ENCODE results near the gene CCDC27. TPM values are rescaled to one million over a fixed set of nuclear protein-coding genes. Genes with fewer than 3 reads are reported as not detected.
"Not testable (repeated sequence)": the region's sequence is repeated elsewhere in the genome, so short reads cannot be mapped to it uniquely, and the experiment has no call there.

Gene CCDC27
- total RNA-seq, 2 donors from 2014 or later = not detected

DNA sequence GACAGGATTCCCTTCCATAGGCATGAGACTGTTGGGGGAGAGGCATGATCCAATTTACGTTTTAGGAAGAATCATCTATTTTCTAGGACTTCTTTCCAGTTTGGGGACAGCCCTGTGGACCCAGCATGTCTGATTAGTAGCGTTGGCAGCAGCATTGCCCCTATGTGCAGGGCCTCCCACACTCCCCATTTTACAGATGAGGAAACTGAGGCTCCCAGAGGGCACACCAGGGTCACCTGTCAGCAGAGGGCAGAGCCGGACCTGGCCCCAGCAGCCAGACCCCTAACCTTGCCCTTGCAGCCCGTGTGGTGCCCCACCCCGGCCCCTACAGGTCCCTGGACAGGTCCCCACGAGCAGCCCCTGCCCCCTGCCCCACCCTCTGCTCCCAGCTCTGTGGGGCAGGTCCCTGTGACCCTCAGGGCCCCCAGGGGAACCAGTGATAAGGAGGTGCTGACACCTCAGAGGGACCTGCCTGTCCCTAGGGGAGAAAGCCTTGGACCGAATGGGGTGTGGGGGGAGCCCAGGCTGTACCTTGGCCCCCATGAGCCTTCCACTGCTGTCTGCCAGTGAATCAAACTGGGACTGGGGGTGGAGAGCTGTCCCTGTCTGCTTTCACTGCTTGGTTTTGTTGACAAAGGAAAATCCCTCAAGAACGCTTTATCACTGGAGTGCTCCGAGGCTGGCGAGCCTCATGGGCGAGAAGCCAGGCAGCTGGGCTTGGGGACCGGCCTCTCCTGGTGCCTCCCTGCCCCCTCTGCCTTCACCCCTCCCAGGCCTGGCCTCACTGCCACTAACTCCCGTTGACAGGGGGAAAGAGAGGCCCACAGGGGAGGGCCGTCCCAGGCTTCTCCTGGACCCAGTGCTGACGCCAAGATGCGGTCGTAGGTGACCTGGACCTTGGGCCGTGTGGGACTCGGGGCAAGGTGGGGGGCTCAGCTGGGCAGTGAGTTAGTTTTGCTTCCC is 39.4 kb upstream of the CCDC27 start:
- H3K9me3 ChIP-seq (ENCODE audit: control insufficient read depth, low read length, poor library complexity, severe bottlenecking) = no peaks in the 10 kb centered on the region
- Mint-ChIP-seq H3K36me3 (ENCODE audit: low read depth) (no peaks in the 10 kb centered on the region), H3K27ac (no peak overlapping the region), H3K4me3 (no peak overlapping the region), H3K4me1 (no peaks in the 10 kb centered on the region), H3K27me3 (peaks cover 31% of the 10 kb centered on the region)
- DNase-seq = no peak
- ATAC-seq = no peak

DNA sequence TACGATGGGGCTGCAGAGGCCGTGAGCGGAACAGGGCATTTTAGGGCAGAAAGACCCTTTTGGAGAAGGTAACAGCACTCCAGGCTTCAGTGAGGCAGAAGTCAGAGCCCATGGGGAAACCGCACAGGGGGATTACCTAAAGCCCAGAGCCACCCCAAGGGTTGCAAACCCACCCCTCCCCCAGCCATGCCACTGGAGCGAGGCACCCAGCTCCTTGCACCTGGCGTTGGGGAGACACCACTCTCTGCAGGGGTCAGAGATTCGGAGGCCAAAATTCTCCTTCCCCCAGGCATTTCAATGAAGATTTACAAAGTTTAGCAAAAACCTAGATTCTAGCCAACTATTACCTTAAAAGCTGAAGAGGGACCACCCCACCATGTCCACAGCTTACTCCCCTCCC is 38.4 kb upstream of the CCDC27 start:
- no peak for DNase-seq
- Mint-ChIP-seq H3K27me3 (peaks cover 26% of the 10 kb centered on the region), H3K27ac (no peak overlapping the region), H3K36me3 (ENCODE audit: low read depth) (no peaks in the 10 kb centered on the region), H3K4me3 (no peak overlapping the region), H3K4me1 (no peaks in the 10 kb centered on the region)
- ATAC-seq = no peak
- H3K9me3 ChIP-seq (ENCODE audit: control insufficient read depth, low read length, poor library complexity, severe bottlenecking) = no peaks in the 10 kb centered on the region

DNA sequence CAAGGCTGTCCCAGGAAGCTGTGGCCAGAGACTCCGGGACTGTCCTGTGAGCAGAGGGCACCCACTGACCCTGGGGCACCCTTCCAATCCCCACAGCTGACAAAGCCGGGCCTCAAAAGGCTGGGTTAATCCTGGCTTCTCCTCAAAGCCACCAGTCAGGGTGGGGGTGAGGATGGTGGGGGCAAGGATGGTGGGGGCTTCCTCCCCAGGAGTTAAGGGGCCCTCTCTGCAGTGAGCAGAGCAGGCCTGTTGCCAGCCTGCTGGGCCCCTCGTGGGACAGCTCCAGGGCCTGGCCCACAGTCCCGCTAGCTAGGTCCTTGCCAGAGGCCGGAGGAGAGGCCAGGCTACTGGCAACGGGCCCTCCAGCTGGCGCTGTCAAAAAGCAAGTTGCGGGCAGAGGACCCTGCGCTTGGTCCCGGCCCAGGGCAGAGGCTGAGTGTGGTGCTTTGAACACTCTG is 37.9 kb upstream of the CCDC27 start:
- no peaks in the 10 kb centered on the region for H3K9me3 ChIP-seq (ENCODE audit: control insufficient read depth, low read length, poor library complexity, severe bottlenecking)
- DNase-seq = no peak
- Mint-ChIP-seq H3K36me3 (ENCODE audit: low read depth) (no peaks in the 10 kb centered on the region), H3K4me3 (no peak overlapping the region), H3K4me1 (no peaks in the 10 kb centered on the region), H3K27me3 (peaks cover 26% of the 10 kb centered on the region), H3K27ac (no peak overlapping the region)
- no peak for ATAC-seq

DNA sequence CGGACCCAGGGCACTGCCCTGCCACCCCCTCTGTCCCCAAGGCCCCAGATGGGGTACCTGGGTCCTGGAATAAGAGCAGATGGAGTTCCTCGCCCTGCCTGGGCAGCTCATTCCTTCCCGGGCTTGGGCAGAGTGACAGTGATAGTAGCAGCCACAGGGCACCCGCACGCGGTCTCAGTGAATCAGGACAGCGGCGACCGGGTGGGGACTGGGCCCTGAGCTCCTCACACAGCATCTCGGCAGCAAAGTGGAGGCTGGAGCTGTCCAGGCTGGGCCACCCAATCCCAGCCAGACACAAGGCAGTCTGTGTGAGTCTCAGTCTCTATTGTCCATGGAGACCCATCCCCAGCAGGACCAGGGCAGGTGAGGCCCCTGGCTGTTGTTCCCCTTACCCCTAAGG is 37.4 kb upstream of the CCDC27 start:
- H3K27ac Mint-ChIP-seq = no peak overlapping the region
- ATAC-seq = no peak

DNA sequence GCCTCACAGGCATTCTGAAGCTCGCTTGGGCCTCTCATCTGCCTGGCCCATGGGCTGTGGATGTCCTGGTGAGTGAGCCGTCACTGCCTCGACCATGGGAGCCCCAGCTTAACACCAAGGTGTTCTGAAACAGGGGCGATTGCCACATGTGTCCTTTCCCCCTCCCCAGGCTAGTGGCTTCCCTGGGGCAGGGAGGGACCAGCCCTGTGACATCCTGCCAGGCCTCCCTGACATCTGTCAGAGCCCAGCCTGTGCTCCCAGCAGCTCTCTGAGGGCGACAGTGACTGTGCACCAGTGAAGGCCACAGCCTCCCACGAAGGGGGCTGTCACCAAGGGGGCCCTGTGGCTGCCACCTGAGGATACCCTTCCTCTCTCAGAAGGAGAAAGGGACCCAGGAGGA is 35.9 kb upstream of the CCDC27 start:
- peaks cover 16% of the 10 kb centered on the region for H3K27me3 Mint-ChIP-seq
- no peak for DNase-seq
- no peak overlapping the region for H3K27ac Mint-ChIP-seq
- H3K4me1 Mint-ChIP-seq = no peaks in the 10 kb centered on the region
- no peak for ATAC-seq
- no peak overlapping the region for H3K4me3 Mint-ChIP-seq
- no peaks in the 10 kb centered on the region for H3K36me3 Mint-ChIP-seq (ENCODE audit: low read depth)
- no peaks in the 10 kb centered on the region for H3K9me3 ChIP-seq (ENCODE audit: control insufficient read depth, low read length, poor library complexity, severe bottlenecking)

More for the DNA sequence above, 37.4 kb upstream of the CCDC27 start:
- Mint-ChIP-seq H3K4me1 (no peaks in the 10 kb centered on the region), H3K36me3 (ENCODE audit: low read depth) (no peaks in the 10 kb centered on the region), H3K27me3 (peaks cover 26% of the 10 kb centered on the region), H3K4me3 (no peak overlapping the region)
- no peaks in the 10 kb centered on the region for H3K9me3 ChIP-seq (ENCODE audit: control insufficient read depth, low read length, poor library complexity, severe bottlenecking)
- DNase-seq = no peak

DNA sequence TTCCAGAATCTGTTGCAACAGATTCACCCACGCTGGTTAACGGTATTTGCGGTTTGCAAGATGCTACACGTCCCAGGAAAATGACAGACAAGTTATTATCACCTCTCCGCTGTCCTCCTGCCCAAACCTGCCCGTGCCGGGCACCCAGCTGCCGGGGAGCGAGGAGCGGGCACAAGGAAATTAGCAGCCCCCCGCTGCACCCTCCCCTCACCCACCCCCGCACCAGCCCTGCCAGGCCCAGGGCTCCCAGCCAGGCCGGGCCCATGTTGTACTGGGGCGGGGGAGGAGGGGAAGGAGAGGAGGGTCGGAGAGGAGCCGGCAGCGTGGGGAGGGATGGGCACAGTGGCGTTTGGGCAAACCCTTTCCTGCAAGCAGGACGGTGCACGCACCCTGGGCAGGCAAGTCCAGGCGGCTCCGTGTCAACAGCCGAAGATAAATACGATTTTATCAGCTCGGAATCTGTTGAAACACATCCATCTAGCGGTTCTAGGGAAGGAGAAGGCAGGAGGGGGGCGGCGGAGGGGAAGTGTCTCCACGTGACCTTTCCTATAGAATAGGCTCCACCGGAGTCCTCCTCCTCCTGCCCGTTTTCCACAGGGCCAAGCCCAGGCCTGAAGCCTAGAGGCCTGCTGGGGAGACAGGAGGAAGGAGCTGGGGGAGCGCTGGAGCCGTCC is 35.1 kb upstream of the CCDC27 start:
- H3K4me3 Mint-ChIP-seq = no peak overlapping the region
- peaks cover 8% of the 10 kb centered on the region for H3K27me3 Mint-ChIP-seq
- no peak overlapping the region for H3K27ac Mint-ChIP-seq
- H3K36me3 Mint-ChIP-seq (ENCODE audit: low read depth) = no peaks in the 10 kb centered on the region
- H3K4me1 Mint-ChIP-seq = no peaks in the 10 kb centered on the region
- no peak for ATAC-seq
- no peak for DNase-seq
- no peaks in the 10 kb centered on the region for H3K9me3 ChIP-seq (ENCODE audit: control insufficient read depth, low read length, poor library complexity, severe bottlenecking)

DNA sequence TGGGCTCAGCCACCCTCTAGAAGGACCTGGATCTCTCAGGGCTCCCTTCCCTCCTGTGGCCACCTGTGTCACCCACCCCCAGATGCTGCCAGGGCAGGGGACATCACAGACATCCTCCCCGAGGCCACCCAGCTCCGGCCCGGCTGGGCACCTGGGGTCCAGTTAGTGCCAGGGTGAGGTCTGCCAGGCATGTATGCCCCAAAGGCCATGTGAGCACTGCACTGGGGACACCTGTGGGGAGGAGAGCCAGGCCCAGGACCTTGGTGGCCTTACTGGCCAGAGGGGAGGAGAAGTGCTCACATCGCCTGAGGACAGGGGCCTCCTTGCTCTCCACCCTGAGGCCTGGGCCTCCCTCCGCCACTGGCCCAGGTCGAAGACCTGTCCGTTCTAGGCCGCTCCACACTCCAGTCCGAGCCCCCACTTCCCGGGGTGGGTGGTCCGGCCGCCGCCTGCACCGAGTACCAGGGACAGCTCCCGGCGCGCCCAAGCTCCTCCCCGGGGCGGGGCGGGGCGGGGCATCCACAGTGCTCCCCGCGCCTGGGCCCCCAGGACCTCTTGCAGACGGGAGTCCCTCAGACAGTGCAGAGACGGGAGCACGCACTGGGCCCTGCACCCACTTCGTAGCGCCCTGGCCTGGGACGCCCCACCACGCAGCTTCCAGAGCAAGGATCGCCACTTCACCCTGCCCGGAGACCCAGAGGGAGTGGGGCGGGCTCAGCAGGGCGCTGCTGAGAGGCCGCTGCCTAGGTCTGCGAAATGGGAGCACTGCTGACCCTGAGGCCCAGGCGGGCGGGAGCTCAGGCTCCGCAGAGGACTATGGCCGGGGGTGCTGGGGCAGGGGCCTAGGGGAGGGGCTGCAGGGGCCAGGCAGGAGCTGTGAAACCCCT is 34.3 kb upstream of the CCDC27 start:
- Mint-ChIP-seq H3K27ac (no peak overlapping the region), H3K27me3 (peaks cover 5% of the 10 kb centered on the region), H3K4me1 (no peaks in the 10 kb centered on the region), H3K4me3 (no peak overlapping the region), H3K36me3 (ENCODE audit: low read depth) (no peaks in the 10 kb centered on the region)
- ATAC-seq = no peak
- no peaks in the 10 kb centered on the region for H3K9me3 ChIP-seq (ENCODE audit: control insufficient read depth, low read length, poor library complexity, severe bottlenecking)
- no peak for DNase-seq

DNA sequence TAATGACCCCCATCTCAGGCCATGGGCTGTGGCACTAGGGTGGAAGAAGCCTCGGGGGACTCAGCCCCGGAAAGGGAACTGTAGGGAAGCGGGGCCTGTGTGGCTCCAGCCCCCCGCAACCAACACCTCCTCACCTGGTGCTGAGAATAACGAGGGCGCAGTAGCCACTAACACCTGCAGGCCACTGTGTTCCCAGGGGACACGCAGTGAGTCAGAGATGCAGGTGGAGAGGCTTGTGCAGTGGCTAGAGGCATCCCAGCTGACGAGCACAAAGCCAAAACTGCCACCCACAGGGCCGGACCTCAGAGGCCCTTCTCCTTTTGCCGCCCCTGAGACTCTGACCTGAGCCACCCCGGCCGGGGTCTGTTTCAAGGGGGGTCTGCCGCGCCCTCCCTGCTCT is 33.5 kb upstream of the CCDC27 start:
- H3K36me3 Mint-ChIP-seq (ENCODE audit: low read depth) = no peaks in the 10 kb centered on the region
- DNase-seq (no peak), ATAC-seq (no peak)
- H3K4me3 Mint-ChIP-seq = no peak overlapping the region
- no peaks in the 10 kb centered on the region for H3K9me3 ChIP-seq (ENCODE audit: control insufficient read depth, low read length, poor library complexity, severe bottlenecking)
- no peaks in the 10 kb centered on the region for H3K4me1 Mint-ChIP-seq
- no peak overlapping the region for H3K27ac Mint-ChIP-seq
- H3K27me3 Mint-ChIP-seq = peaks cover under 1% of the 10 kb centered on the region

DNA sequence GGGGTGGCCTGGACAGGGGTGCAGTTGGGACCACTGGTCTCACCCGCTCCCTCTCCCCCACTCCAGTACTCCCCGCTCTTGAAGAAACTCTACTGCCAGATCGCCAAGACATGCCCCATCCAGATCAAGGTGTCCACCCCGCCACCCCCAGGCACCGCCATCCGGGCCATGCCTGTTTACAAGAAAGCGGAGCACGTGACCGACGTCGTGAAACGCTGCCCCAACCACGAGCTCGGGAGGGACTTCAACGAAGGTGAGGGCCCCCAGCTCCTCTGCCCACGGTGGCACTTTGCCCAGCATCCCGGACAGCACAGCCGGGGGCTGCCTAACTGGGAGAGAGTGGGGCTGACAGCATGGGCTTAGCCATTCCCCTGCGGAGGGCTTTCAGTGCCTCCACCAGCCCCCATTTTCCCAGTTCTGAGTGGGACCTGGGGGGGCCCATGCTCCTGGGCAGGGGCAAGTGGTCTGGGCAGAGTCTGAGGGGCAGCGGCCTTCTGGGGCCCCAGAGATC is 30.2 kb upstream of the CCDC27 start:
- no peaks in the 10 kb centered on the region for H3K36me3 Mint-ChIP-seq (ENCODE audit: low read depth)
- no peaks in the 10 kb centered on the region for H3K9me3 ChIP-seq (ENCODE audit: control insufficient read depth, low read length, poor library complexity, severe bottlenecking)
- no peak for DNase-seq
- H3K27me3 Mint-ChIP-seq = no peaks in the 10 kb centered on the region
- H3K27ac Mint-ChIP-seq = no peak overlapping the region
- H3K4me3 Mint-ChIP-seq = no peak overlapping the region
- no peak for ATAC-seq
- H3K4me1 Mint-ChIP-seq = peaks cover 2% of the 10 kb centered on the region

DNA sequence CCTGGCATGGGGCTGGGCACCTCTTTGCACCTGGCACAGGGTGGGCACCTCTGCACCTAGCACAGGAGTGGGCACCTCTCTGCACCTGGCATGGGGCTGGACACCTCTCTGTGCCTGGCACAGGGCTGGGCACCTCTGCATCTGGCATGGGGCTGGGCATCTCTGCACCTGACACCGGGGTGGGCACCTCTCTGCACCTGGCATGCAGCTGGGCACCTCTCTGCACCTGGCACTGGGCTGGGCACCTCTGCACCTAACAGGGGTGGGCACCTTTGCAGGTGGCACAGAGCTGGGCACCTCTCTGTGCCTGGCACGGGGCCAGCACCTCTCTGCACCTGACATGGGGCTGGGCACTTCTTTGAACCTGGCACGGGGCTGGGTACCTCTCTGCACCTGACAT is 29.4 kb upstream of the CCDC27 start:
- no peaks in the 10 kb centered on the region for H3K9me3 ChIP-seq (ENCODE audit: control insufficient read depth, low read length, poor library complexity, severe bottlenecking)
- Mint-ChIP-seq H3K4me1 (peaks cover 2% of the 10 kb centered on the region), H3K27me3 (no peaks in the 10 kb centered on the region), H3K4me3 (no peak overlapping the region), H3K27ac (no peak overlapping the region), H3K36me3 (ENCODE audit: low read depth) (no peaks in the 10 kb centered on the region)
- DNase-seq (no peak), ATAC-seq (no peak)

DNA sequence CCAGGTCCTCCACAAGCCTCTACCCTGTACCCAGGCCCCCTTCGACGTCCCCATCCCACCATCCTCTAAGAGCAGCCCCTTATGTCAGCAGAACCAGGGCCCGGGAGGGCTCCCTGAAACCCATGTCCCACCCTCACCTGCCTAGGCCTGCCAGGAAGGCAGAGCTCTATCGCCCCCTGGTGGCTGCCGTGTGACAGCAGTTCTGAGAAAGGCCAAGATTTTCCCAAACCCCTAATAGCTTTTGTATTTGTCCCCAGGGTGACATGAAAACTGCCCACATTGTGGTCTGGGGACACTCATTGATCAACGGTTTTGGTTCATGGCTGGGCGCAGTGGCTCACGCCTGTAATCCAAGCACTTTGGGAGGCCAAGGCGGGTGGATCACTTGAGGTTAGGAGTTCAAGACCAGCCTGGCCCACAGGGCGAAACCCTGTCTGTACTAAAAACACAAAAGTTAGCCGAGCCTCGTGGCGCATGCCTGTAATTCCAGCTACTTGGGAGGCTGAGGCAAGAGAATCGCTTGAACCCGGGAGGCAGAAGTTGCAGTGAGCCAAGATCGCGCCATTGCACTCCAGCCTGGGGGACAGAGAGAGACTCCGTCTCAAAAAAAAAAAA is 27.7 kb upstream of the CCDC27 start:
- not testable (repeated sequence) for H3K27ac Mint-ChIP-seq; H3K9me3 ChIP-seq (ENCODE audit: control insufficient read depth, low read length, poor library complexity, severe bottlenecking); H3K4me1 Mint-ChIP-seq; H3K4me3 Mint-ChIP-seq; H3K36me3 Mint-ChIP-seq (ENCODE audit: low read depth); H3K27me3 Mint-ChIP-seq
- DNase-seq (peak; percentile 54 to 77 (median 69)), ATAC-seq (peak; percentile 73)

DNA sequence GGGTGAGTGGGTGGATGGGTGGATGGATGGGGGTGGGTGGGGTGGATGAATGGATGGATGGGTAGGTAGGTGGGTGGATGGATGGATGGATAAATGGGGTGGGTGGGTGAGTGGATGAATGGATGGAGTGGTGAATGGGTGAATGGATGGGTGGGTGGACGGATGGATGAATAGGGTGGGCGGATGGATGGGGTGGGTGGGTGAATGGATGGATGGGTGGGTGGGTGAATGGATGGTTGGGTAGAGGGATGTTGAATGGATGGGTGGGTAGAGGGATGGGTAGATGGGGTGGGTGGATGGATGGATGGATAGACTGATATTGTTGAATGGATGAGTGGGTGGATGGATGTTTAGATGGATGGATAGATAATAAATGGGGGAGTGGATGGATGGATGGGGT is 26.9 kb upstream of the CCDC27 start:
- H3K27me3 Mint-ChIP-seq = peaks cover 9% of the 10 kb centered on the region
- no peak for DNase-seq
- H3K36me3 Mint-ChIP-seq (ENCODE audit: low read depth) = no peaks in the 10 kb centered on the region
- H3K4me1 Mint-ChIP-seq = peaks cover 2% of the 10 kb centered on the region
- no peaks in the 10 kb centered on the region for H3K9me3 ChIP-seq (ENCODE audit: control insufficient read depth, low read length, poor library complexity, severe bottlenecking)
- H3K4me3 Mint-ChIP-seq = no peak overlapping the region
- no peak for ATAC-seq
- H3K27ac Mint-ChIP-seq = no peak overlapping the region
